ENCODE measurements around the gene NCSTN.

The NCSTN gene

DNA sequence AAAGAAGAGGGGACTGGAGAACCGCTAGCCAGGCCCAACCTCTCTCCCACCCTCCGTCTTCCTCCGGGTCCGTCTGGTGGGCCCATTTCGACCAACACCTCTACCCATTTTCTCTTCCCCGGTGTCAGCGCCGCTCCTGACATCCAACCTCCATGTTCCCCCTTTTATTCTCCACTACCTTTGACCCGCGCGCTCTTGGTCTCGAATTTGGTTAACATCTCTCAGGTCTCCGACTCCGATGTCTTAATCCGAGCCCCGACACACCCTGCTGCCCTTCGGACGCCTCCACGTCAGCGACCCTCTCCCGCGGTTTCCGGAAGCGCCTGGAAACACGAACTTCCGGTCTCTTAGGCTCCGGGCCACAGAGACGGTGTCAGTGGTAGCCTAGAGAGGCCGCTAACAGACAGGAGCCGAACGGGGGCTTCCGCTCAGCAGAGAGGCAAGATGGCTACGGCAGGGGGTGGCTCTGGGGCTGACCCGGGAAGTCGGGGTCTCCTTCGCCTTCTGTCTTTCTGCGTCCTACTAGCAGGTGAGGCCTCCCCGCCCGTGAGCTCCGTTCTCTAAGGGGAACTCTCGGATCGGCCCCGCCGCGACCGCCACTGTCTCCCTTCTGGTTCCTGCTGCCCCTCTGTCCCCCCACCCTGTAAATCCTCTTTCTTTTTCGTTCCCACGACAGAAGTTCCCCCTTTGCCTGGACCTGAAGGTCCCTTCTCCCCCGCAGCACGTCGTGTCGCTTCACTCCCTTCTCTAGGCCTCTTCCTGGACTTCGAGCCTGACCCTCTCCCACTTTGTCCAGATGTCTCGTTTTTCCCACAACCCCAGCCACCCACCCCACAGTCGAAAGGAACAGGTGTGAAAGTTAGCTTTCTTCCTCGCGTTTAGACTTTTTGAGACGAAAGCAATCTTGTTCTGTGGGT is at the start of gene NCSTN, which contains the start of gene COPA:
NCSTN (plus strand) TSS at position 431 of the 917 bp plus-strand sequence; CDS start at position 445, 14 bp downstream.
COPA (minus strand) TSS at position 298 of the 917 bp plus-strand sequence; CDS start at position 218, 80 bp downstream.
- peak; percentile 98 for DNase-seq (ENCODE audit: low read depth, low spot score)

DNA sequence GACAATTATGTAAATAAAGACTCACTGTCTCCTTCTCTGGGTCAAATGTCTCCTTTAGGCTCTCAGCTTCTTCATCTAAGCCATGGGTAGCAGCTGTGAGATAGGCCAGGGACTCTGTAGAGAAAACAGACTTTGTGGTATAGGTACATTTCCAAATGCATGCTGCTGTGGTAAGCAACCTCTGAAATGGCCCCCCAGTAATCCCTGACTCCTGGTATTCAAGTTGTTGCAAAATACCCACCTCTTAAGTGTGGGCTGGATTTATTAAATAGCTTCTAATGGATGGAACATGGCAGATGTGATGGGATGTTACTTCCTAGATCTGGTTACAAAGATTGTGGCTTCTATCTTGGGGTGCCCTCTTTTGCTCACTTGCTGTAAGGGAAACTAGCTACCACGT is 47.1 kb upstream of the NCSTN start:
- DNase-seq (ENCODE audit: low read depth, low spot score), result no peak

DNA sequence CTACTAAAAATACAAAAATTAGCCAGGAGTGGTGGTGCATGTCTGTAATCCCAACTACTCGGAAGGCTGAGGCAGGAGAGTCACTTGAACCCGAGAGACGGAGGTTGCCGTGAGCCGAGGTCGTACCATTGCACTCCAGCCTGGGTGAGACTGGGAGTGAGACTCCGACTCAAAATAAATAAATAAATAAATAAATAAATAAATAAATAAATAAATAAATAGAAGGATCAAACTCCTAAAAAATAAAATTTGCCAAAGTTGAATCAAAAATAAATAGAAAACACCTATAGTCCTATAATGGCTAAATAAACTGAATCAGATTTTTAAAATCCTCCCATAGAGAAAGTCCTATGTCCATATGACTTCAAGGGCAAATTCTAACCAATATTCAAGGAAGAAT is 43.0 kb upstream of the NCSTN start:
- no peak for DNase-seq (ENCODE audit: low read depth, low spot score)

DNA sequence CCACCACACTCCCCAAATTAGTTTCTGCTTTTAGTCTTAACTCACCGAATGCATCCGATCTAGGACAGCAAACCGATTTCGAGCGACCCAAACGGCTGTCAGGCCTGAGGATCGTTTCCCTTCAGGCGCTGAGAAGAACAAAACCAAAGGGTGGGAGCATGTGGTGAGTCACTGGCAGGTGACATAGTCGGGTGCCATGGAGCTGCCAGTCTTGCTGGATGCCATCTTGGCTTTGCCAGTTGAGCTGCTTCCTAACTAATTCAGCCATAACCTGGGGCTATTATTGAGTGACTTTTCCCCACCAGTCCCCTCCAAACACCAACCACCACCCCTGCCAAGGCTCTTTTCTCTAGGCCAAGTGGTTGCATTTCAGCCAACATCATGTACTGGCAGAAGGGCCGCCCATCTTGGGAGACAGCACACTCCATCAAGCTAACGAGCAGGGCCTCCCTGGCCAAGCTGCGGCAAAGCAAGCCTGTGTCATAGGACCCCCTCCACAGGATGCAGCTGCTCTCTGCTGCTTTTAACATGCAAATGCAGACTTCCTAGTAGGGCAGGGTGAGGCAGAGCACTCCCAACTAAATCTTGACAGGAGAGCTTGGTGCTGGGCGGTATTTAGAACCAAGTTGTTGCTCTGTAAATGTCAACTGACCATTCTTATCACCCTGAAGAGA is 35.9 kb upstream of the NCSTN start:
- peak; percentile 23 for DNase-seq (ENCODE audit: low read depth, low spot score)

DNA sequence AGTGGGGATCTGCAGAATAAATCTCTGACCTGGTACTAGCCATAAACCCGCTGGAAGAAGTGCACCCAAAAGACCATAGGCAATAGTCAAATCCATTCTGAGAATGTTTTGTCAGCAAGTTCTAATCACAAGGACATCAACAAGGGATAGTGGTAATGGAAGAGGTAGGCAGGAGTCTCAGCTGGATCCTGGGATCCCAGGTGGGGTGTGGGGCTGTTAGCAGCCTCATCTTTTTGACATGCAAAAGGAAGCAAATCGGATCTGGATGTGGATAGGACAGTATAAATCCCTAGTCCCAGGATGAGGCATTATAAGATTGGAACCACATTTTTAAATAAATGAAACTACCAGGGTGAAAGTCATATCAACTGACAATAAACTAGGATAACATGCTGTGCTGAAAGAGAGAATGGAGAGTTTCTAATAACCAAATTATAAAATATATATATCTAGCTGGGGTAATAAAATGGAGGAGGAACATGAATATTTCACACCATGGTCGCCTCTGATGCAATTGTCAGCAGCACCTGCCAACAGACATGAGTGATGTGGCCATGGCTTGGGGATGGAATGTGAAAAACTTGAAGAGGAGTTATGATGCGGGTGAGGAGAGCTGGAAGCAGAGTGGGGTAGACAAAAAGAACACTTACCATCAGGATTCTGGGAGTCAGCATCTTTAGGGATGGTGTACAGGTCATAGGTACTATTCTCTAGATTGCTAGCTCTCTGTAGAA is 34.6 kb upstream of the NCSTN start:
- no peak for DNase-seq (ENCODE audit: low read depth, low spot score)

DNA sequence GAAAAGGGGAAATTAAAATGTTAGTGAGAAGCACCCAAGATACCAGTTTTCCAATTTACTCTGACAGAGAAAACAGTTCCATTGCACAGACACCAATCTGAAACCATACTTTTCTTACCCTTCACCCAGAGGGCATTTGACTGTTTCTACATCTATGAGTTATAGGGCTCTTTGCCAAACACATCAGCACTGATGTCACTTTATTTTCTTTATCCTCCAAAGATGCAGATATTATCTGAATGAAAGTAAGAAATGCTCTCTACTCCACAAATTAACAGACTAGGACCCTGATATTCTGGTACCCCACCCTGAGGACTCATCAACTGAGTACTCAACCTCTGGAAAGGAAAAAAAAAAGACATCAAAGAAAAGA is 34.0 kb upstream of the NCSTN start:
- DNase-seq (ENCODE audit: low read depth, low spot score), result no peak

DNA sequence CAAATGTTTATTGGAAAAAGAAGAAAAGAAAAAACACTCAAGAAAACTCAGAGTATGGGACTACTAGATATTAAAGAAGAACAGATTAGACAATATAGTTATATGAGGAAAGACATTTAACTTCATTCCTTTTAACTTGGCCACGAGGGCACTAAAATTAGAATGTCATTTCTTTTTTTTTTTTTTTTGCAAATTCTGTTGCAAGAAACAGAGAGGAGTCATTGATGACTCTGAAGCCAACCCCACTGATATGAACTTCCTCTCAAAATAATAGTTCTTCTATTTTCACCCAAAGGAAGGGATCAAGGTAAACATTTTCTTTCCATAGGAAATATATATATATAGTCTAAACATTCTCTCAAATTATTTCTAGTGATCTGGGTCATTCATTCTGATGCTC is 33.6 kb upstream of the NCSTN start:
- DNase-seq (ENCODE audit: low read depth, low spot score), result no peak

DNA sequence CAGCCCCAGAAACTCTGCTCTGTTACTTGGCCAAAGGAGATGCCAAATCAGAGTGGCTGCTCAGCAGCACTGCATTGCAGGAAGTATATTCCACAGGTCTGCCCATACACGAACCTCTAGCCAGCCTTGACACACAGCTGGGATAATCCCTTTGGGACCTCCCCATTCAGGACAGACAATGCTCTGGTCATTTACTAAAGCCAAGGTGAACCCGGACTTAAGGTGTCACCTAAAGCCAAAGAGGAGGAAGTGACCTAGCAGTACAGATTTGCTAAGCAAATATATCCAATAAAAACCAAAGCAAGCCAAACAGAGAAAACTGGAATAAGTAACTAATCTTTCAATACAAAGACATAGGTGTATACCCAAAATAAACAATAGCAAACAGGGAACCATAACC is 27.8 kb upstream of the NCSTN start:
- DNase-seq (ENCODE audit: low read depth, low spot score), result no peak

DNA sequence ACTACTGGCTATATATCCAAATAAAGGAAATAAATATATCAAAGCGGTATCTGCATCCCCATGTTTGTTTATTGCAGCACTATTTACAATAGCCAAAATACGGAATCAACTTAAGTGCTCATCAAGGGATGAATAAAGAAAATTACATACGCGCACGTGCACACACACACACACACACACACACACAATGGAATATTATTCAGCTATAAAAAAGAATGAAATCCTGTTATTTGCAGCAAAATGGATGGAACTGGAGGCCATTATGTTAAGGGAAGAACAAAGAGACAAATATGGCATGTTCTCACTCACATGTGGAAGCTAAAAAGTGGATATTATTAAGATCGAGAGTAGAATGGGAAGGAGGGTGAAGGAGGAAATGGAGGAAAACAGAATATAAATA is 20.4 kb upstream of the NCSTN start:
- DNase-seq (ENCODE audit: low read depth, low spot score), result no peak

DNA sequence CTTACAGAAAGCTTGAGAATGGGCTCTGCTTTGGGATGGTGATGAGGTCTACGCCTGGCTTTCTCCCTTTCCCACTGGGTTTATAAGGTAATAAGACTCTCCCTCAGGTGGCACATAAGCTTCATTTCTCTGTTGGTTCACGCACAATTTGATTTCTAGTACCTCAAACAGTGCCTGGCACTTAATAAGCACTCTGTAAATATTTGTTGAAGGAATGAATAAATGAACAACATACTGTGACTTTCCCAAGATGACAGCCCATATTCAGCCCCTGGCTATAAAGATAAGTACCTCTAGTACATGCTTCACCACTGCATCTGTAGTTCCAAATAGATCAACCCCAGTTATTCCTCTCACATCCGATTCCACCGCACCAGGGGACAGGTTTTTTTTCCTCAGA is 17.9 kb upstream of the NCSTN start:
- DNase-seq (ENCODE audit: low read depth, low spot score), result no peak

DNA sequence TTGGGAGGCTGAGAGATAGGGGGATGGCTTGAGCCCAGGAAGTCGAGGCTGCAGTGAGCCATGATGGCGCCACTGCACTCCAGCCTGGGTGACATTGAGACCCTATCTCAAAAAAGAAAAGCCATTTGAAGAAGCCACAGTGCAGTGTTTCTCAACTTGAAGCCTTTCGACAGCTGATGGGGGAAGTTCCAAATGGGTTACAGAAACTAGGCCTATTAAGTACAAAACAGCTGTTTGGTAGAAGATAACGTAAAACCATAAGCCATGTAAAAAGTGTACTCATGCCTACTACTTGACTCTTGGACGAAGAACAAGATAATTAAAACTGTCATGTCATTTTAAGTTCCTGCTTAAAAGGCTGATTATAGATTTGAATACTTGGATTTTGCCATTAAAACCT is 16.8 kb upstream of the NCSTN start:
- DNase-seq (ENCODE audit: low read depth, low spot score), result no peak

DNA sequence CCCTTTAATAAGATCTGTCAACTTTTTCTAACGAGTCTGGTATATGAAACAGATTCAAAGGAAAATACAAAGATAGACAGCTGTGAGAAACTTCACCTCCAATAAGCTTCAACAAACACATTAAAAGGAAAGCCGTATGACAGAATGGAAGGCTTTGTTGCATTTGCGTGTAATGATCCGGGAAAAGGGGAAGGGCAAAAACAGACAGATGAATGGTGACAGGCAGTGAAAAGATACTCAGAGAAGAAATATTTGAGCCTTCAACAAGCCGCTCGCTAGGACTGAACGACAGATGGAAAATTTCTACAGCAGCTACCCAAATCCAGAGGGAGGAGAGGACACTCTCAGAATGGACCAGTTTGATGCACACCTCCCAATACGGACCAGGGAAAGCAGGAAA is 15.0 kb upstream of the NCSTN start:
- DNase-seq (ENCODE audit: low read depth, low spot score), result peak; percentile 9

DNA sequence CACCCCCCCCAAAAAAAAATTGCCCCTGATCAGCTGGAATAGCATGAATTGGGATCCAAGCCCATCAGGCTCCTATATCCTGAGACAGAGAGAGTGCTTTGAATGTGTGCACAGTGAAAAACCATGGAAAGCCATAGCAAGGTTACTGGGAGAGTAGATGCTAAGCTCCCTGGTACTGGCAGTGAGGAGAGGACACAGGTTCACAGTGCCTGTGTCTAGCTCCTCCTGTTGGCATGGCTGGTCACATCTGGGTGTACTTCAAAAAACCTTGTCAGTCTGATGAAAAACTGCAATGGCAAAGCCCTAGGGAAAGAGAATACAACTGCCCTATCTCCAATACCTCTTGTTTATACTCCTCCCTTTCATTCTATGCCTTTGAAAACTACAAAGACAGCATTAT is 13.1 kb upstream of the NCSTN start:
- no peak for DNase-seq (ENCODE audit: low read depth, low spot score)

DNA sequence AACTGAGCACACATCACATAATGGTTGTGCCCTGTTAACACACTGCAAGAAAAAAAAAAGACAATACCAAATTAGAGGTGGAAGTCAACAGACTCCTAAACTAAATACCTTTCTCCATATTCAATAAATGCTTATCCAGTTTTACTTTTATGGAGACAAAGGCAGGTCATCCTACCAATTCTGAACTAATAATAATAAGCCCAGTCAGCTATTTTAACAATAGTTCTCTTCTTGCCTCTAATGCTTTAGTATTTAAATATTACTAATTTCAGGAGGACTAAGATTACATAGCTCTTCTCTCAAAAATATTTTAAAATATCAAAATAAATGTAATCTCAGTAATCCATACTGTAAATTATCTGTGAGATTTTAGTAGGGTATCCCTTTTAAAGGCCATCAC is 10.7 kb upstream of the NCSTN start:
- DNase-seq (ENCODE audit: low read depth, low spot score), result no peak

DNA sequence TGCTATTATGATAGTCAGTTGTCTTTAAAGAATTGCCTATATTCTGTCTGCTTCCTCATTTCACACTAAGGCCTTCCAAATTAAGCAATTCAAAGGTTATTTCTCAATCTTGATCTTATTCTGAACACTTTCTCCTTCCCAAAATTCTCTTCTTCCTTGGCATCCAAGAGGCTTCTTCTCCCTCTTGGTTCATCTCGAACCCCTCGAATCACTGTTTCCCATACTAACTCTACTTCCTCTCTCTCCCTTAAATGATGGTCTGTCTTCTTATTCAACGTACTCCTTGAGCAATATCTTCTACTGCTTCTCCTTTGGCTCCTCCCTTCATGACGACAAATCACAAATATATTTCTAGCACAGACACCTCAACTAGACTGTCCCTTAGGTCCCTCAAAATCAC is 4.6 kb upstream of the NCSTN start:
- no peak for DNase-seq (ENCODE audit: low read depth, low spot score)

DNA sequence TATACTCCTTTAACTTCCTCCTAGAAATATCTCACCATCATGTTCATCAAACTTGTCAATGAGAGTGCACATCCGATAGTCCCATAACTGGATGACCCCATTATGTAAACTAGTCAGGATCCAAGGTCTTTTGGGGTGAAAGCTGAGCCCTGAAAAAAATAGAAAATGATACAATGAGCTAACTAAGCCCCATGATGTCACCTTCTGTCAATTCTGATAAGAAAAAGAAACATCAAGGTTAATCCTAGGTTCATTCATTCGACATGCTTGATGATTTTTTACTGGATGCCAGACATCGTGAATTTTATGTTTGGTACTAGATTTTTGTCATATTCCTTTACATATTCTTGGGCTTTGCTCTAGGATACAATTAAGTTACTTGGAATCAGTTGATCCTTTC is 3.0 kb upstream of the NCSTN start:
- DNase-seq (ENCODE audit: low read depth, low spot score), result no peak

DNA sequence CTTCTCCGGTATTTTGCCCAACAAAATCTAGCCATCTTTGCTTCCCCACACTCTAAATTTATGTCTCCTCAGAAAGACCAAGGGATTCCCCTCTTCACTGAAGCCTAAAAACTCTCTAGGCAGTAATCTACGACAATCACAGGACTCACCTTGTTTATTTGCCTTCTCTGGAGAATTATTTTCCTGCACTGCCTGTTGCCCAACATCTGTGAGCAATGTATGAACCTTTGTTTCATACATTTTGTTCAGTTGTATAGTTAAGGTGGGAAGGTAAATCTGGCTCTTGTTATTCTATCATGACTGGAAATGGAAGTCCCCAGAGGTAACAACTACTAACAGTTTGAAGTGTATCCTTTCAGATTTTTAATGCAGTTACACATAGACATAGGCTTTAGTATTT is 2.3 kb upstream of the NCSTN start:
- DNase-seq (ENCODE audit: low read depth, low spot score), result no peak

DNA sequence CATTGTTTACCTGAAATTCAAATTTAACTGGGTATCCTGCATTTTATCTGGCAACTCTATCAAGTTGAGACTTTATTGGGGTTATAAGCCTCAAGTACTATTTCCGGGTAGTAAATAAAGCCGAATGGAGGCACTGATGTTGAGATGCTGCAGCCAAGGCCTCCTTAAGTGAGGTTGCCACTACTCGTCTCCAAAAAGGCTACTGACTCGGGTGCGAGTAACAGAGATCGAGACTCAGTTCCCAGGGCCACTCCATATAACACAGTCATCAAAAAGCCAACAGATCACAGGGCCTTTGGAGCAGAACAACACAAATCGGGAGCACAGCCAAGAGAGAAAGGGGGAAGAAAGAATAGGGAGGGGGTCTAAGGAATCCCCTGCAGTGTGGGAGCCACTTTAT is 657 bp upstream of the NCSTN start:
- no peak for DNase-seq (ENCODE audit: low read depth, low spot score)

DNA sequence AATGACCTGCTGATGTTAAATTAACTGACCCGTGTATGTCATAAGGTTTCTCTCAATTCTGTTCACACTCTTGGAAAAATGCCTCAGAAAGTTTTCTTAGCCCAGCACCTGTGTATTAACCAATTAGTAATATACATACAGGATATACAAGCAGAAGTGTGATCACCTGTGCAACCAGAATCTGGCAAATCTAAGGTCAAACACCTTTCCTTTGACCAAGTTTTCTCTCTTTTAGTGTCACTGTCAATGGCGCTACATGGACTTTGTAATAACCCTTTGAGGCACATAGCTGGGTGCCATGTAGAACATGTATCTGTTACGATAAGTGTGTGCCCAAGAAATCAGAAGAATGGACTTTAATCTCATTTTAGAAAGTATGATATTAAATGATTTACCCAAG is 1.1 kb downstream of the NCSTN start:
- no peak for DNase-seq (ENCODE audit: low read depth, low spot score)

DNA sequence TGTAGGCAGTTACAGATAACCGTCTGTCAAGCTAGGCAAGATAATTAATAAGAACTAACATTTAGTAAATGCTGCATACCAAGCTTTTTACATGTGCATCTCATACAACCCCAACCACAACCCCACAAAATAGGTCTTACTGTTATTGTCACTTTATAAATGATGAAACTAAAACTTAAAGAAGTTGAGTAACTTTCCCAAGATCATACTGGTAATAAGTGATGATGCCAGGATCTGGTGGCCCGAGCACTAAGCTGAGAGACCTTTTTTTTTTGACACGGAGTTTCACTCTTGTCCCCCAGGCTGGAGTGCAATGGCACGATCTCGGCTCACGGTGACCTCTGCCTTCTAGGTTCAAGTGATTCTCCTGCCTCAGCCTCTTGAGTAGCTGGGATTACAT is 1.8 kb downstream of the NCSTN start:
- no peak for DNase-seq (ENCODE audit: low read depth, low spot score)

DNA sequence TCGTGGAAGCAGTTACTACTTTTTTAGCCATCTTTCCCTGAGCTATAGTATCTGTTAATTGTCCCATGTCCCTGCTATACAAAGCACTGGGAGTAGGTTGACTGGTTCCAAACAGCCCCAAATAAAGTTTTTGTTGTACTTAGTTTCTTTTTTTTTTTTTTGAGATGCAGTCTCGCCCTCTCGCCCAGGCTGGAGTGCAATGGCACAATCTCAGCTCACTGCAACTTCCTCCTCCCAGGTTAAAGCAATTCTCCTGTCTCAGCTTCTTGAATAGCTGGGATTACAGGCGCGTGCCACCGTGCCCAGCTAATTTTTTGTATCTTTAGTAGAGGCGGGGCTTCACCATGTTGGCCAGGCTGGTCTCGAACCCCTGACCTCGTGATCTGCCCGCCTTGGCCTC is 3.3 kb downstream of the NCSTN start:
- no peak for DNase-seq (ENCODE audit: low read depth, low spot score)

DNA sequence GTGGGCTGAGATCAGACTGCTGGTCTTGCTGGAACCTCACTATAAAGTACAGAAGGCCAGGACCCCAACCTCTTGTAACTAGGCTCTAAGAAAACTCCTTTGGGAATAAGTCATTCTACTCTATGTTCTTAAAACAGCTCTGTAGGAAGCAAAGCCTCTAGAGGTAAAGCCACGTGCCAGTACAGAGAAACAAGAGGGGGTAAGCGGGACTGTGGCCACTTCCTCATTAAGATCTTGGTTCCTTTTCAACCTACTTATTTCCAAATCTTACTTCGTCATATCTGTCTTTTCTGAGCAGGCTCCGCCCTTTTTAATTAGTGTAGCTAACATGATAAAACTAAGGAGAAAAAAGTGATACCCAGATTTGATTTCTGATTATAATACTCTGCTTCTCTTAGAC is 3.8 kb downstream of the NCSTN start:
- no peak for DNase-seq (ENCODE audit: low read depth, low spot score)

Measured in astrocyte of the hippocampus (primary cell).